ENCODE results near the gene CRB1.
A peak's percentile ranks its signal among the peaks of the same experiment; 100 is the strongest.

The CRB1 gene

DNA sequence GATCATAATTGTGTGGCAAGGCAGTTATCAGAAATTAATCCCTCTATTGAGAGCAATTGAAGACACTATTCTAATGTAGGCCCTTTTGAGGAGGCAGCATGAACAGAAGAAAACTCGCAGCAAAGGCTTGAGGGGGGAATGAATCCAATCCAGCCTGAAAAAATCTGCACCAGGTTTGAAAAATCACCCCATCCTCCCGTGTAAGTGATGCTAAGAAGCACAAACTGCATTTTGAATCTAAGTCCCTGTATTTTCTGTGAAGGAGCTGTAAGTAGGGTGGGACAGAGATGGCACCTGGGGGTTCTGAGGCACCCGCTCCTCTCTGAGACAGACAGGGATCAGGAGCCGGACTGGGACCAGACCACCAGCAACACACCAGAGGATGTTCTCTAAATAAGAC, at the start of gene CRB1:
Gene CRB1 (plus strand): TSS at position 241 of the 400 bp plus-strand sequence. CDS start 161 bp downstream, outside the sequence.
- H3K27me3 Mint-ChIP-seq (ENCODE audit: low read depth) = no peaks in the 10 kb centered on the region
- no peaks in the 10 kb centered on the region for H3K4me1 Mint-ChIP-seq
- TF ChIP-seq, protein P1, sequence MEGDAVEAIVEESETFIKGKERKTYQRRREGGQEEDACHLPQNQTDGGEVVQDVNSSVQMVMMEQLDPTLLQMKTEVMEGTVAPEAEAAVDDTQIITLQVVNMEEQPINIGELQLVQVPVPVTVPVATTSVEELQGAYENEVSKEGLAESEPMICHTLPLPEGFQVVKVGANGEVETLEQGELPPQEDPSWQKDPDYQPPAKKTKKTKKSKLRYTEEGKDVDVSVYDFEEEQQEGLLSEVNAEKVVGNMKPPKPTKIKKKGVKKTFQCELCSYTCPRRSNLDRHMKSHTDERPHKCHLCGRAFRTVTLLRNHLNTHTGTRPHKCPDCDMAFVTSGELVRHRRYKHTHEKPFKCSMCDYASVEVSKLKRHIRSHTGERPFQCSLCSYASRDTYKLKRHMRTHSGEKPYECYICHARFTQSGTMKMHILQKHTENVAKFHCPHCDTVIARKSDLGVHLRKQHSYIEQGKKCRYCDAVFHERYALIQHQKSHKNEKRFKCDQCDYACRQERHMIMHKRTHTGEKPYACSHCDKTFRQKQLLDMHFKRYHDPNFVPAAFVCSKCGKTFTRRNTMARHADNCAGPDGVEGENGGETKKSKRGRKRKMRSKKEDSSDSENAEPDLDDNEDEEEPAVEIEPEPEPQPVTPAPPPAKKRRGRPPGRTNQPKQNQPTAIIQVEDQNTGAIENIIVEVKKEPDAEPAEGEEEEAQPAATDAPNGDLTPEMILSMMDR (IDR thresholded peaks at IDR 0.05; ENCODE audit: unreplicated experiment in 3 of 3) = no peak
- H3K36me3 Mint-ChIP-seq (ENCODE audit: low read depth) = no peaks in the 10 kb centered on the region
- H3K27ac Mint-ChIP-seq = peak within 1 kb of the TSS in 1 of 3 experiments; percentile 75
- H3K9me3 Mint-ChIP-seq = no peaks in the 10 kb centered on the region
- H3K4me3 Mint-ChIP-seq = peak within 1 kb of the TSS in 1 of 3 experiments; percentile 48

- Mint-ChIP-seq H3K4me3 (no peak overlapping the region), H3K27ac (no peak overlapping the region), H3K4me1 (no peaks in the 10 kb centered on the region), H3K36me3 (ENCODE audit: low read depth) (no peaks in the 10 kb centered on the region), H3K27me3 (ENCODE audit: low read depth) (no peaks in the 10 kb centered on the region), H3K9me3 (peaks cover 3% of the 10 kb centered on the region)
- TF ChIP-seq, protein P1 (IDR thresholded peaks at IDR 0.05; ENCODE audit: unreplicated experiment in 3 of 3) = no peak
These were observed 49.2 kb upstream of the CRB1 start for GRCh38 chr1:197218857-197219256.

DNA sequence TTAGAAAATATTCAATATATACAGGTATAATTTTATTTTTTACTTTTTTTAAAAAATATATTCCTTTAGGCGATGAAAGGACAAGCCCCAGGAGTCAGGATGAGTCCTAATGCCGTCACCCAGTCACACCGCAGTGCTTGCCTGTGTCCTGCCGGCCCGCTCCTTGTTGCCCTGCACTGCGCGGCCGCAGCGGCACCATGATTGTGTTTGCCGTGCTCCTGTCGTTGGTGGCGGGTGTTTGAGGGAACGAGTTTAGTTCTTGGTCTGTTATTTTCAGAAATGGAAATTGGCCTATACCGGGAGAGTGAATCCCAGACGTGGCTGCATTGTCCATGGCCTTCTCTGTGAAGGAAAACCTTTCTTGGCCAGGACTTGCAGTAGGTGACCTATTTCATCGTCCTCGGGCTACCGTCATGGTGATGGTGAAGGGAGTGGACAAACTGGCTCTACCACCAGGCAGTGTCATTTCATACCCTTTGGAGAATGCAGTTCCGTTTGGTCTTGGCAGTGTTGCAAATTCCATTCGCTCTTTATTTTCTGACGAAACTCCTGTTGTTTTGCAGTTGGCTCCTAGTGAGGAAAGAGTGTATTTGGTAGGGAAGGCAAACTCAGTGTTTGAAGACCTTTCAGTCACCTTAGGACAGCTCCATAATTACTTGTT, 45.9 kb upstream of the CRB1 start:
- Mint-ChIP-seq H3K36me3 (ENCODE audit: low read depth) (no peaks in the 10 kb centered on the region), H3K9me3 (no peaks in the 10 kb centered on the region), H3K27me3 (ENCODE audit: low read depth) (no peaks in the 10 kb centered on the region), H3K4me1 (no peaks in the 10 kb centered on the region), H3K27ac (no peak overlapping the region), H3K4me3 (no peak overlapping the region)
- TF ChIP-seq, protein P1 (IDR thresholded peaks at IDR 0.05; ENCODE audit: unreplicated experiment in 3 of 3) = no peak

DNA sequence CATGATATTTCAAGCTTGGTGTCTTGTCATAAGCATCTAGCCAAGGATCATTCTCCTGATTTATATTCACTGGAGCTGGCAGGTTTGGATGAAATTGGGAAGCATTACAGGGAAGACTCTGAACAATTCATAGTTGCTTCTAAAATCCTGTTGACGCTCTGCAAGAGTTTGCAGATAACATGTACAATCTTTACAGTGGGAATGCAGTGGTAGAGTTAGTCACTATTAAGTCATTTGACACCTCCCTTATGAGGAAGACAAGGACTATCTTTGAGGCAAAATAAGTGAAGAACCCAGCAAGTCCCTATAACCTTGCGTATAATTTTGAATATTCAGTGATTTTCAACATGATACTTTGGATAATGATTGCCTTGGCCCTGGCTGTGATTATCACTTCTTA, 45.3 kb upstream of the CRB1 start:
- Mint-ChIP-seq H3K9me3 (no peaks in the 10 kb centered on the region), H3K4me1 (no peaks in the 10 kb centered on the region), H3K4me3 (no peak overlapping the region), H3K36me3 (ENCODE audit: low read depth) (no peaks in the 10 kb centered on the region), H3K27ac (no peak overlapping the region), H3K27me3 (ENCODE audit: low read depth) (no peaks in the 10 kb centered on the region)
- TF ChIP-seq, protein P1 (IDR thresholded peaks at IDR 0.05; ENCODE audit: unreplicated experiment in 3 of 3) = no peak

GRCh38 chr1:197224160-197224559, 43.9 kb upstream of the CRB1 start:
- TF ChIP-seq, protein P1 (IDR thresholded peaks at IDR 0.05; ENCODE audit: unreplicated experiment in 3 of 3) = peak; percentile 33 to 38 (median 38)
- no peak overlapping the region for H3K27ac Mint-ChIP-seq
- no peaks in the 10 kb centered on the region for H3K36me3 Mint-ChIP-seq (ENCODE audit: low read depth)
- no peaks in the 10 kb centered on the region for H3K9me3 Mint-ChIP-seq
- H3K4me1 Mint-ChIP-seq = no peaks in the 10 kb centered on the region
- no peak overlapping the region for H3K4me3 Mint-ChIP-seq
- no peaks in the 10 kb centered on the region for H3K27me3 Mint-ChIP-seq (ENCODE audit: low read depth)

DNA sequence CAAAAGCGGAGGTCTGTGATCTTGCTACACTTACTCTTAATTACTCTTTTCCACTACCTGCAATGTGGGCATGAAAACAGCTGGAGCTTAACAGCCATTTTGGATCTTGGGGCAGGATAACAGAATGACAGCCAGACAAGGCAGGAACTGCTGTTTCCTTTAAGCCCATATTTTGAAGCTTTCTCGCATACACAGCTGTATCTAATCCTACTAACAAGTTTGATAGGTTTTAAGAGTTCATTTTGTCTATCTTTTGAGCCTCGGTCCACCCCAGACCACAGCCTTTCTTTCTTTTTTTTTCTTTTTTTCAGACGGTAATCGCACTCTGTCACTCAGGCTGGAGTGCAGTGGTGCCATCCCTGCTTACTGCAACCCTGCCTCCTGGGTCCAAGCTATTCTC, 42.4 kb upstream of the CRB1 start:
- no peaks in the 10 kb centered on the region for H3K9me3 Mint-ChIP-seq
- H3K4me3 Mint-ChIP-seq = no peak overlapping the region
- no peaks in the 10 kb centered on the region for H3K27me3 Mint-ChIP-seq (ENCODE audit: low read depth)

More for the DNA sequence above, 42.4 kb upstream of the CRB1 start:
- H3K36me3 Mint-ChIP-seq (ENCODE audit: low read depth) = no peaks in the 10 kb centered on the region
- H3K4me1 Mint-ChIP-seq = no peaks in the 10 kb centered on the region
- TF ChIP-seq, protein P1 (IDR thresholded peaks at IDR 0.05; ENCODE audit: unreplicated experiment in 3 of 3) = no peak
- no peak overlapping the region for H3K27ac Mint-ChIP-seq

All from nephron (organoid).